Gastrocnemius medialis (tissue), 4 donors: Measurements from ENCODE around the gene PET117. TPM values are rescaled to one million over a fixed set of nuclear protein-coding genes. Genes with fewer than 3 reads are reported as not detected.

Experiments
- ATAC-seq, 2 donors: fragments of 150-250 bp; one replicate each; pipeline ENCODE4 v1.9.1; 2016
- DNase-seq, 2 donors: peaks; one replicate each; pipeline ENCODE4 v3.0.0-alpha.2; 2019
- H3K27ac ChIP-seq, 4 donors: fragments of 200-600 bp; sonication (generic); 1 replicate in 1 of 4; 2 replicates in 3 of 4; pipeline ENCODE4 v1.5.1; 2016 to 2018; ENCODE audit warnings: mild to moderate bottlenecking in 2 of 4, moderate library complexity in 1 of 4
- H3K27me3 ChIP-seq, 3 donors: fragments of 200-600 bp; sonication (generic) in 2 of 3; 1 replicate in 1 of 3; 2 replicates in 2 of 3; pipeline versions ENCODE4 v1.5.1 to v1.6.0; 2016 to 2019; ENCODE audit warnings: mild to moderate bottlenecking in 1 of 3, moderate library complexity in 1 of 3
- H3K36me3 ChIP-seq, 2 donors: fragments of 200-600 bp; sonication (generic) in 1 of 2; one replicate each; pipeline ENCODE4 v1.5.1; 2017 to 2018
- H3K4me1 ChIP-seq, 2 donors: fragments of 200-600 bp; sonication (generic) in 1 of 2; one replicate each; pipeline ENCODE4 v1.5.1; 2016 to 2017; ENCODE audit warnings: mild to moderate bottlenecking in 2 of 2
- H3K4me3 ChIP-seq, 4 donors: fragments of 200-600 bp; sonication (generic) in 3 of 4; 1 replicate in 1 of 4; 2 replicates in 3 of 4; pipeline ENCODE4 v1.5.1; 2016 to 2019; ENCODE audit warnings: mild to moderate bottlenecking in 2 of 4
- H3K9me3 ChIP-seq, 3 donors: fragments of 200-600 bp; sonication (generic) in 2 of 3; 1 replicate in 1 of 3; 2 replicates in 2 of 3; pipeline ENCODE4 v1.5.1; 2016 to 2019
- POLR2A ChIP-seq, 2 donors: fragments of 450-650 bp; IDR thresholded peaks; one replicate each; pipeline ENCODE4 v1.6.1; 2017; ENCODE audit warnings: antibody characterized with exemption in 2 of 2, mild to moderate bottlenecking in 2 of 2, moderate library complexity in 2 of 2
- in situ Hi-C, 4 donors: fragments of 200-750 bp; cut with MboI; loops; one replicate each; pipeline versions ENCODE4 v1.15.0 to v1.8.0; 2017; ENCODE audit warnings: low sequenced_read_pairs in 4 of 4
- intact Hi-C: fragments of 100-400 bp; cut with DNase I; formaldehyde crosslinking; loops from one replicate; pipeline ENCODE4 v1.15.1; 2023; ENCODE audit warnings: low total_unique reads
- total RNA-seq, 4 donors: library from RNA; depleted of rRNA; stranded (reverse); fragments of >200 nt; gene quantifications; one replicate each; pipeline versions ENCODE4 v1.1.0 to v1.2.3, GENCODE V29; 2016
- TF ChIP-seq, protein P1 (sequence below), 5 experiments: fragments of 450-650 bp in 3 of 5; fragments of 200-600 bp in 2 of 5; sonication (generic) in 2 of 5; IDR thresholded peaks in 4 of 5; conservative IDR thresholded peaks in 1 of 5; 1 replicate in 4 of 5; 2 replicates in 1 of 5; pipeline ENCODE4 v1.5.1; 2016 to 2019; ENCODE audit warnings: antibody characterized with exemption in 5 of 5, mild to moderate bottlenecking in 3 of 5, moderate library complexity in 3 of 5

PET117 gene
- total RNA-seq, 4 donors from 2014 or later = 14.4 to 28.2 (median 16.7) TPM

DNA sequence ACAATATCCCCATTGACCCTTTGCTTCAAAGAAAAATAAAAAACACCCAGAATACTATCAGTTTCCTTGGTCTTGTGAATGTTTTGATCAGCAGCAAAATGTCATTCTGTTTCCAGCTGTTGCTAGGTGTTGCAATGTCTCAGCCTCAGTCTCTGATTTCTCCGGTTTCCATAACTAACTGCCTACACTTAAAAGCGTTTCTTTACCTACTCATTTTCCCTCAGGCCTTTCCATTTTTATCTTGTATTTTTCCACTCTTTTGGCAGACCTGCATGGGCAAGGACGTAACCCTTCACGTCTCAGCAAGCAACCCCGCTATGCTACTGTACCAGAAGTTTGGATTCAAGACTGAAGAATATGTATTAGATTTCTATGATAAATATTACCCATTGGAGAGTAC is 49.4 kb downstream of the PET117 start:
- ATAC-seq (no peak), DNase-seq (no peak)
- H3K36me3 ChIP-seq = peaks cover 0 to 55% of the 10 kb centered on the region in 2 donors
- H3K4me1 ChIP-seq = no peaks in the 10 kb centered on the region
- no peaks in the 10 kb centered on the region for H3K27me3 ChIP-seq
- intact Hi-C loops (no loop called here), in situ Hi-C loops (no loop called here)
- TF ChIP-seq, protein P1, sequence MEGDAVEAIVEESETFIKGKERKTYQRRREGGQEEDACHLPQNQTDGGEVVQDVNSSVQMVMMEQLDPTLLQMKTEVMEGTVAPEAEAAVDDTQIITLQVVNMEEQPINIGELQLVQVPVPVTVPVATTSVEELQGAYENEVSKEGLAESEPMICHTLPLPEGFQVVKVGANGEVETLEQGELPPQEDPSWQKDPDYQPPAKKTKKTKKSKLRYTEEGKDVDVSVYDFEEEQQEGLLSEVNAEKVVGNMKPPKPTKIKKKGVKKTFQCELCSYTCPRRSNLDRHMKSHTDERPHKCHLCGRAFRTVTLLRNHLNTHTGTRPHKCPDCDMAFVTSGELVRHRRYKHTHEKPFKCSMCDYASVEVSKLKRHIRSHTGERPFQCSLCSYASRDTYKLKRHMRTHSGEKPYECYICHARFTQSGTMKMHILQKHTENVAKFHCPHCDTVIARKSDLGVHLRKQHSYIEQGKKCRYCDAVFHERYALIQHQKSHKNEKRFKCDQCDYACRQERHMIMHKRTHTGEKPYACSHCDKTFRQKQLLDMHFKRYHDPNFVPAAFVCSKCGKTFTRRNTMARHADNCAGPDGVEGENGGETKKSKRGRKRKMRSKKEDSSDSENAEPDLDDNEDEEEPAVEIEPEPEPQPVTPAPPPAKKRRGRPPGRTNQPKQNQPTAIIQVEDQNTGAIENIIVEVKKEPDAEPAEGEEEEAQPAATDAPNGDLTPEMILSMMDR (IDR thresholded peaks at IDR 0.05 in 4 of 5, conservative IDR thresholded peaks at IDR 0.05 in 1 of 5) = no peak
- no peak for TF ChIP-seq POLR2A (IDR thresholded peaks at IDR 0.05)
- no peak overlapping the region for H3K4me3 ChIP-seq
- H3K27ac ChIP-seq = no peak overlapping the region
- no peaks in the 10 kb centered on the region for H3K9me3 ChIP-seq

DNA sequence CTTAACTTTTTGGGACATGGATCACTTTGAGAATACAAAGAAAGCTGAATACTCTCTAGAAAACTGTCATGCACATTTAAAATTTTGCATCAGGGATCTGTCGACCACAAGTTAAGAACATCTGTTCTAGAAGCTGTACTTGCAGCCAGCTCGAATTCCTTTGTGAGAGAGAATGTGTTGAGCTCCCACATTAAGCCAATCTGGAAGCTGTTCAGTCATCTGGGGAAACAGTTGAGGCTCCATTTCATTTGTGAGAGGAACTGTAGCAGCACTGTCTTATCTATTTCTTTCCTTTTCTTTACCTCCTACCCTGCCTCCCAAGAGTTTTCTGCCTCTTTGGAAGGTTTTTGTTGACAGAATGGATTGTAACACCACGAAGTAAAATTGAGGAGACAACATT is 50.8 kb downstream of the PET117 start:
- peaks cover 0 to 42% of the 10 kb centered on the region in 2 donors for H3K36me3 ChIP-seq
- in situ Hi-C loops = no loop called here
- no peak overlapping the region for H3K27ac ChIP-seq
- ATAC-seq (no peak), DNase-seq (no peak)
- H3K9me3 ChIP-seq = no peaks in the 10 kb centered on the region
- intact Hi-C loops = no loop called here
- no peak overlapping the region for H3K4me3 ChIP-seq
- no peaks in the 10 kb centered on the region for H3K27me3 ChIP-seq
- no peaks in the 10 kb centered on the region for H3K4me1 ChIP-seq
- TF ChIP-seq, protein P1 (IDR thresholded peaks at IDR 0.05 in 4 of 5, conservative IDR thresholded peaks at IDR 0.05 in 1 of 5) = no peak
- no peak for TF ChIP-seq POLR2A (IDR thresholded peaks at IDR 0.05)

DNA sequence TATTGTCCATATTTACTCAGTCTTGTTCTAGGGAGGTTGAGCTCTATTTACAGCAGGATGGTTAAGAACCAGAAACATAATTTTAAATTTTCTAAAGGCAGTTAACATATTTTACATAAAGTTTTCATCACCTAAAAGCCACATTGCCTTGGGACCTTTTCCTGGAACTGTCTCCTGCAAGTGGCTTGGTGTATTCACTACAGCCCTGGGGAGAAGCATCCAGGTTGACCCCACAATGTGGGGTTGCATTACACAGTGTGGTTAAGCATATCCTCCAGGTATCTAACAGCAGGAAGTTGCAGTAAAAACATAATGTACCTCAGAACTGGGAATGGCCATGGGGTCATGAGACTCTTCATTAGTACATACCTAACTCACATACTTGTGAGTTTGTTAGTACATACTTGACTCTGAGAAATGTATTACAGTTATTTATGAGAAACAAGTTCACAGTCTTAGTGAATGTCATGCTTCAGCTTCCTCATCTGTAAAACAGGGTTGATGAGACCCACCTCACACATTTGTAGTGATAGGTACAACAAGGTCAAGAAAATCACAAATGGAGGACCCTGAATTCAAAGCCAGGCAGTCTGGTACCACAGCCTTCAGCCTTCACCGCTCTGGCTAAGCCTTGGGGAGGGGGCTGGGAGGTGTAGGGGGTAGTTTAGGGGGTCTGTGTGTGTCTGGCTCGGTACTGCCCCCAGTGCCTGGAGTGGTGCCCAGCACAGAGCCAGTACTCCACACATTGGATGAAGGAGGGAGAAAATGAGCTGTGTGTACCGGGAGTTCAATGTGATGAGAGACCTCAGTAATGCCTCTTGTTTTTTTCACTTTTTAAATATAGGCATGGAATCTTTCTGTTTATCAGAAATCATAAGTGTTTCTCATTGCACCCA is 52.9 kb downstream of the PET117 start:
- intact Hi-C loops (no loop called here), in situ Hi-C loops (no loop called here)
- Histone ChIP-seq H3K36me3 (peaks cover 0 to 23% of the 10 kb centered on the region in 2 donors), H3K27me3 (no peaks in the 10 kb centered on the region), H3K9me3 (no peaks in the 10 kb centered on the region), H3K27ac (no peak overlapping the region), H3K4me1 (no peaks in the 10 kb centered on the region), H3K4me3 (no peak overlapping the region)
- TF ChIP-seq POLR2A (IDR thresholded peaks at IDR 0.05) = no peak
- TF ChIP-seq, protein P1 (IDR thresholded peaks at IDR 0.05 in 4 of 5, conservative IDR thresholded peaks at IDR 0.05 in 1 of 5) = no peak
- ATAC-seq (no peak), DNase-seq (no peak)

DNA sequence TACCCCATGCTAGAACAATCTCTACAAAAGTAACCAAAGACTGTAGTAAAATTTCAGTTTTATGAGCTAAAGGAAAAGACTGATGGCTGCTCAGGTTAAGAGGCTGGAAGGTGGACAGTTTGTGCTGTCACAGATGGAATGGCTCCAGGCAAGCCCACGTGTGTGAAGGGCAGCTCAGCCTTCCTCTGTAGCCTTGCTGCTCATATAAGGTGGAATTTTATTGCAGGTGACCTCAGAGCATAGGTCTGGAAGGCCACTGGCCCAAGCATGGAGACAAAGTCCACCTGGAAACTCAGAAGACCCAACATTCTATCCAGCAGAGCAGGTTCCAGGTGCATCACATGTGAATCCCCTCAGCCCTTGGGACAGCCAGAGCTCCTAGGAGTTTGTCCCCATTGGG is 53.6 kb downstream of the PET117 start:
- H3K4me1 ChIP-seq = no peaks in the 10 kb centered on the region
- intact Hi-C loops = no loop called here
- H3K27me3 ChIP-seq = no peaks in the 10 kb centered on the region
- DNase-seq (no peak), ATAC-seq (no peak)
- no peak for TF ChIP-seq POLR2A (IDR thresholded peaks at IDR 0.05)
- TF ChIP-seq, protein P1 (IDR thresholded peaks at IDR 0.05 in 4 of 5, conservative IDR thresholded peaks at IDR 0.05 in 1 of 5) = no peak
- H3K4me3 ChIP-seq = no peak overlapping the region
- peaks cover 0 to 16% of the 10 kb centered on the region in 2 donors for H3K36me3 ChIP-seq
- no peak overlapping the region for H3K27ac ChIP-seq
- H3K9me3 ChIP-seq = no peaks in the 10 kb centered on the region
- in situ Hi-C loops = no loop called here

Other genes starting within 250 kb of the PET117 start
- gene SNX5, start 169.1 kb upstream of the PET117 start, total RNA-seq = 10 to 100 TPM; 49.8 to 88.8 (median 60.9) TPM
- 1 to 10 TPM; 5.2 to 9.1 (median 7.2) TPM for gene MGME1, start 168.8 kb upstream of the PET117 start, total RNA-seq
- not detected for gene OVOL2, start 79.9 kb upstream of the PET117 start, total RNA-seq
- 10 to 100 TPM; 12.6 to 29.7 (median 19.8) TPM for gene KAT14, start within 50 bp of the PET117 start, total RNA-seq
- gene ZNF133, start 150.7 kb downstream of the PET117 start, total RNA-seq = 10 to 100 TPM in 3 of 4 donors, 1 to 10 TPM in 1; 6.9 to 15.8 (median 11.0) TPM